Ureter (tissue), 1 donor: Measurements from ENCODE around the gene KIF1A. TPM values are rescaled to one million over a fixed set of nuclear protein-coding genes. Genes with fewer than 3 reads are reported as not detected.

Source experiments
- DNase-seq: peaks from one replicate; pipeline ENCODE4 v3.0.0-alpha.2; 2020; ENCODE audit warnings: low spot score
- total RNA-seq: library from RNA; stranded (reverse); gene quantifications from one replicate; pipeline ENCODE4 v1.2.4, GENCODE V29; 2023
- donor health status: DM: yes; HTN: yes; CAD: no.

Gene KIF1A
- total RNA-seq, 1 donor from 2014 or later: 1.2 TPM

- no peak for DNase-seq
Observed at GRCh38 chr2:240768216-240768615, 51.8 kb downstream of the KIF1A start.

- no peak for DNase-seq
Observed at GRCh38 chr2:240767341-240767740, 52.7 kb downstream of the KIF1A start.

GRCh38 chr2:240766072-240766471 lies 53.9 kb downstream of the KIF1A start:
- no peak for DNase-seq

- DNase-seq: no peak
Observed at GRCh38 chr2:240765007-240765406, 55.0 kb downstream of the KIF1A start.

- no peak for DNase-seq
Observed at GRCh38 chr2:240764605-240765004, 55.4 kb downstream of the KIF1A start.

GRCh38 chr2:240762971-240763370 lies 57.0 kb downstream of the KIF1A start:
- DNase-seq: no peak

GRCh38 chr2:240762249-240762648 lies 57.8 kb downstream of the KIF1A start:
- DNase-seq: no peak

- no peak for DNase-seq
Observed at GRCh38 chr2:240760576-240761246, 59.3 kb downstream of the KIF1A start.

- DNase-seq: no peak
Observed at GRCh38 chr2:240760121-240760520, 59.9 kb downstream of the KIF1A start.

GRCh38 chr2:240759459-240759858 lies 60.6 kb downstream of the KIF1A start:
- no peak for DNase-seq

GRCh38 chr2:240757086-240757614 lies 62.9 kb downstream of the KIF1A start:
- no peak for DNase-seq

- DNase-seq: no peak
Observed at GRCh38 chr2:240752209-240752608, 67.8 kb downstream of the KIF1A start.

GRCh38 chr2:240750409-240750808 lies 69.6 kb downstream of the KIF1A start:
- no peak for DNase-seq

GRCh38 chr2:240749516-240749915 lies 70.5 kb downstream of the KIF1A start:
- no peak for DNase-seq

GRCh38 chr2:240747256-240747655 lies 72.8 kb downstream of the KIF1A start:
- DNase-seq: no peak

- DNase-seq: no peak
Observed at GRCh38 chr2:240746671-240747070, 73.3 kb downstream of the KIF1A start.

- DNase-seq: no peak
Observed at GRCh38 chr2:240745962-240746361, 74.1 kb downstream of the KIF1A start.

- no peak for DNase-seq
Observed at GRCh38 chr2:240745456-240745855, 74.6 kb downstream of the KIF1A start.

- no peak for DNase-seq
Observed at GRCh38 chr2:240742602-240743095, 77.4 kb downstream of the KIF1A start.

GRCh38 chr2:240741091-240741490 lies 78.9 kb downstream of the KIF1A start:
- DNase-seq: no peak

GRCh38 chr2:240739797-240740196 lies 80.2 kb downstream of the KIF1A start:
- no peak for DNase-seq

GRCh38 chr2:240737958-240738357 lies 82.1 kb downstream of the KIF1A start:
- DNase-seq: no peak

- DNase-seq: no peak
Observed at GRCh38 chr2:240737512-240737911, 82.5 kb downstream of the KIF1A start.
